Measurements from ENCODE around the gene TRMT11. TPM values are rescaled to one million over a fixed set of nuclear protein-coding genes. Genes with fewer than 3 reads are reported as not detected.

The TRMT11 gene
- total and polyA plus RNA-seq, 2 of the 8 experiments (the other 6 are each of a cell fraction or from before 2014, with no cell fraction given) = 19.7 to 32.4 TPM

DNA sequence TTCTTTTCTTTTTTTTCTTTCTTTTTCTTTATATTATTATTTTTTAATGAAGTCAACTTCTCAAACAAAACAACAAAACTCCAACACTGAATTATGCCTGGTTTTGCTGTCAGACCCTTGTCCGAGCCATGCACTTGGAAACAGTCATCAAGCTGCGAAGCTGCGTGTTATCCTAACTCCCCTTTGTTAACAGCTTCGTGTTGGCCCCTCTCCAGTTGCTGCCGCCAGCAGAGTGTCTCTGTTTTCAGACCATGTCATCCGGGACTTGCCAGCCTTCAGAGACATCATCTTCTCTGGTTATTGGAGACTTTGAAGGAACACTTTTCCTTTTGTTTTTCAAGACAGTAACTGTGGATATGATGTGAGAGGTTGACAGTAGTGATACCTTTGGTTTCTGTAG lies 83.1 kb downstream of the TRMT11 start (continued):
- TF ChIP-seq, protein P1, sequence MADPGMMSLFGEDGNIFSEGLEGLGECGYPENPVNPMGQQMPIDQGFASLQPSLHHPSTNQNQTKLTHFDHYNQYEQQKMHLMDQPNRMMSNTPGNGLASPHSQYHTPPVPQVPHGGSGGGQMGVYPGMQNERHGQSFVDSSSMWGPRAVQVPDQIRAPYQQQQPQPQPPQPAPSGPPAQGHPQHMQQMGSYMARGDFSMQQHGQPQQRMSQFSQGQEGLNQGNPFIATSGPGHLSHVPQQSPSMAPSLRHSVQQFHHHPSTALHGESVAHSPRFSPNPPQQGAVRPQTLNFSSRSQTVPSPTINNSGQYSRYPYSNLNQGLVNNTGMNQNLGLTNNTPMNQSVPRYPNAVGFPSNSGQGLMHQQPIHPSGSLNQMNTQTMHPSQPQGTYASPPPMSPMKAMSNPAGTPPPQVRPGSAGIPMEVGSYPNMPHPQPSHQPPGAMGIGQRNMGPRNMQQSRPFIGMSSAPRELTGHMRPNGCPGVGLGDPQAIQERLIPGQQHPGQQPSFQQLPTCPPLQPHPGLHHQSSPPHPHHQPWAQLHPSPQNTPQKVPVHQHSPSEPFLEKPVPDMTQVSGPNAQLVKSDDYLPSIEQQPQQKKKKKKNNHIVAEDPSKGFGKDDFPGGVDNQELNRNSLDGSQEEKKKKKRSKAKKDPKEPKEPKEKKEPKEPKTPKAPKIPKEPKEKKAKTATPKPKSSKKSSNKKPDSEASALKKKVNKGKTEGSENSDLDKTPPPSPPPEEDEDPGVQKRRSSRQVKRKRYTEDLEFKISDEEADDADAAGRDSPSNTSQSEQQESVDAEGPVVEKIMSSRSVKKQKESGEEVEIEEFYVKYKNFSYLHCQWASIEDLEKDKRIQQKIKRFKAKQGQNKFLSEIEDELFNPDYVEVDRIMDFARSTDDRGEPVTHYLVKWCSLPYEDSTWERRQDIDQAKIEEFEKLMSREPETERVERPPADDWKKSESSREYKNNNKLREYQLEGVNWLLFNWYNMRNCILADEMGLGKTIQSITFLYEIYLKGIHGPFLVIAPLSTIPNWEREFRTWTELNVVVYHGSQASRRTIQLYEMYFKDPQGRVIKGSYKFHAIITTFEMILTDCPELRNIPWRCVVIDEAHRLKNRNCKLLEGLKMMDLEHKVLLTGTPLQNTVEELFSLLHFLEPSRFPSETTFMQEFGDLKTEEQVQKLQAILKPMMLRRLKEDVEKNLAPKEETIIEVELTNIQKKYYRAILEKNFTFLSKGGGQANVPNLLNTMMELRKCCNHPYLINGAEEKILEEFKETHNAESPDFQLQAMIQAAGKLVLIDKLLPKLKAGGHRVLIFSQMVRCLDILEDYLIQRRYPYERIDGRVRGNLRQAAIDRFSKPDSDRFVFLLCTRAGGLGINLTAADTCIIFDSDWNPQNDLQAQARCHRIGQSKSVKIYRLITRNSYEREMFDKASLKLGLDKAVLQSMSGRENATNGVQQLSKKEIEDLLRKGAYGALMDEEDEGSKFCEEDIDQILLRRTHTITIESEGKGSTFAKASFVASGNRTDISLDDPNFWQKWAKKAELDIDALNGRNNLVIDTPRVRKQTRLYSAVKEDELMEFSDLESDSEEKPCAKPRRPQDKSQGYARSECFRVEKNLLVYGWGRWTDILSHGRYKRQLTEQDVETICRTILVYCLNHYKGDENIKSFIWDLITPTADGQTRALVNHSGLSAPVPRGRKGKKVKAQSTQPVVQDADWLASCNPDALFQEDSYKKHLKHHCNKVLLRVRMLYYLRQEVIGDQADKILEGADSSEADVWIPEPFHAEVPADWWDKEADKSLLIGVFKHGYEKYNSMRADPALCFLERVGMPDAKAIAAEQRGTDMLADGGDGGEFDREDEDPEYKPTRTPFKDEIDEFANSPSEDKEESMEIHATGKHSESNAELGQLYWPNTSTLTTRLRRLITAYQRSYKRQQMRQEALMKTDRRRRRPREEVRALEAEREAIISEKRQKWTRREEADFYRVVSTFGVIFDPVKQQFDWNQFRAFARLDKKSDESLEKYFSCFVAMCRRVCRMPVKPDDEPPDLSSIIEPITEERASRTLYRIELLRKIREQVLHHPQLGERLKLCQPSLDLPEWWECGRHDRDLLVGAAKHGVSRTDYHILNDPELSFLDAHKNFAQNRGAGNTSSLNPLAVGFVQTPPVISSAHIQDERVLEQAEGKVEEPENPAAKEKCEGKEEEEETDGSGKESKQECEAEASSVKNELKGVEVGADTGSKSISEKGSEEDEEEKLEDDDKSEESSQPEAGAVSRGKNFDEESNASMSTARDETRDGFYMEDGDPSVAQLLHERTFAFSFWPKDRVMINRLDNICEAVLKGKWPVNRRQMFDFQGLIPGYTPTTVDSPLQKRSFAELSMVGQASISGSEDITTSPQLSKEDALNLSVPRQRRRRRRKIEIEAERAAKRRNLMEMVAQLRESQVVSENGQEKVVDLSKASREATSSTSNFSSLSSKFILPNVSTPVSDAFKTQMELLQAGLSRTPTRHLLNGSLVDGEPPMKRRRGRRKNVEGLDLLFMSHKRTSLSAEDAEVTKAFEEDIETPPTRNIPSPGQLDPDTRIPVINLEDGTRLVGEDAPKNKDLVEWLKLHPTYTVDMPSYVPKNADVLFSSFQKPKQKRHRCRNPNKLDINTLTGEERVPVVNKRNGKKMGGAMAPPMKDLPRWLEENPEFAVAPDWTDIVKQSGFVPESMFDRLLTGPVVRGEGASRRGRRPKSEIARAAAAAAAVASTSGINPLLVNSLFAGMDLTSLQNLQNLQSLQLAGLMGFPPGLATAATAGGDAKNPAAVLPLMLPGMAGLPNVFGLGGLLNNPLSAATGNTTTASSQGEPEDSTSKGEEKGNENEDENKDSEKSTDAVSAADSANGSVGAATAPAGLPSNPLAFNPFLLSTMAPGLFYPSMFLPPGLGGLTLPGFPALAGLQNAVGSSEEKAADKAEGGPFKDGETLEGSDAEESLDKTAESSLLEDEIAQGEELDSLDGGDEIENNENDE (IDR thresholded peaks at IDR 0.05; ENCODE audit: insufficient replicate concordance, low read length) = no peak
- TF ChIP-seq BACH1 (IDR thresholded peaks at IDR 0.05; ENCODE audit: low read length) = no peak
